HG02852 (cell line): ENCODE results near the gene RAPGEF6.
"Not testable (repeated sequence)": the region's sequence is repeated elsewhere in the genome, so short reads cannot be mapped to it uniquely, and the experiment has no call there.

Experiments
- ATAC-seq: cut with Tn5 transposase; IDR thresholded peaks from one replicate; pipeline ENCODE4 v1.9.1; 2021; ENCODE audit warnings: mild to moderate bottlenecking, moderate library complexity; ENCODE audit not compliant: unreplicated experiment

RAPGEF6 gene

GRCh38 chr5:131514316-131515283 lies 120.4 kb downstream of the RAPGEF6 start:
- ATAC-seq: peak; percentile 45

- peak; percentile 50 for ATAC-seq
Observed at GRCh38 chr5:131513780-131514179, 121.2 kb downstream of the RAPGEF6 start.

GRCh38 chr5:131511934-131512333 lies 123.1 kb downstream of the RAPGEF6 start:
- ATAC-seq: no peak

- ATAC-seq: no peak
Observed at GRCh38 chr5:131509801-131510200, 125.2 kb downstream of the RAPGEF6 start.

- ATAC-seq: peak; percentile 69
Observed at GRCh38 chr5:131505237-131505908, 129.7 kb downstream of the RAPGEF6 start.

GRCh38 chr5:131496400-131496713 lies 138.7 kb downstream of the RAPGEF6 start:
- peak; percentile 96 for ATAC-seq

- ATAC-seq: peak; percentile 11
Observed at GRCh38 chr5:131495536-131496399, 139.3 kb downstream of the RAPGEF6 start.

GRCh38 chr5:131491749-131492148 lies 143.3 kb downstream of the RAPGEF6 start:
- no peak for ATAC-seq

- peak; percentile 80 for ATAC-seq
Observed at GRCh38 chr5:131488463-131488862, 146.6 kb downstream of the RAPGEF6 start.

- ATAC-seq: not testable (repeated sequence)
Observed at GRCh38 chr5:131487371-131487770, 147.7 kb downstream of the RAPGEF6 start.

GRCh38 chr5:131482617-131483016 lies 152.4 kb downstream of the RAPGEF6 start:
- ATAC-seq: no peak

- no peak for ATAC-seq
Observed at GRCh38 chr5:131481569-131481968, 153.5 kb downstream of the RAPGEF6 start.

- ATAC-seq: no peak
Observed at GRCh38 chr5:131475541-131475941, 159.5 kb downstream of the RAPGEF6 start.

- ATAC-seq: no peak
Observed at GRCh38 chr5:131473731-131474130, 161.3 kb downstream of the RAPGEF6 start.

- no peak for ATAC-seq
Observed at GRCh38 chr5:131466171-131466766, 168.8 kb downstream of the RAPGEF6 start.

GRCh38 chr5:131463656-131464055 lies 171.4 kb downstream of the RAPGEF6 start:
- no peak for ATAC-seq

- ATAC-seq: no peak
Observed at GRCh38 chr5:131462454-131462853, 172.6 kb downstream of the RAPGEF6 start.

- ATAC-seq: no peak
Observed at GRCh38 chr5:131461742-131462141, 173.3 kb downstream of the RAPGEF6 start.

- no peak for ATAC-seq
Observed at GRCh38 chr5:131460867-131461572, 174.0 kb downstream of the RAPGEF6 start.

GRCh38 chr5:131460133-131460532 lies 174.9 kb downstream of the RAPGEF6 start:
- no peak for ATAC-seq
